Ovary (tissue), 3 donors: ENCODE data around the gene ETV4.

Experiments used
- EP300 ChIP-seq: sonication (generic); formaldehyde crosslinking; IDR thresholded peaks from one replicate; pipeline ENCODE4 v1.6.1; 2017; ENCODE audit warnings: antibody characterized with exemption
- POLR2A ChIP-seq: fragments of 450-650 bp; IDR thresholded peaks from one replicate; pipeline ENCODE4 v1.6.1; 2017; ENCODE audit warnings: antibody characterized with exemption, mild to moderate bottlenecking, moderate library complexity
- TF ChIP-seq, protein P1 (sequence below), 3 donors: fragments of 450-650 bp in 2 of 3; fragments of 200-600 bp in 1 of 3; IDR thresholded peaks; one replicate each; pipeline versions ENCODE4 v1.5.1 to v1.8.0; 2016 to 2022; ENCODE audit warnings: antibody characterized with exemption in 3 of 3, mild to moderate bottlenecking in 1 of 3
- donor health status: DM: no; HTN: no; CAD: no.

DNA sequence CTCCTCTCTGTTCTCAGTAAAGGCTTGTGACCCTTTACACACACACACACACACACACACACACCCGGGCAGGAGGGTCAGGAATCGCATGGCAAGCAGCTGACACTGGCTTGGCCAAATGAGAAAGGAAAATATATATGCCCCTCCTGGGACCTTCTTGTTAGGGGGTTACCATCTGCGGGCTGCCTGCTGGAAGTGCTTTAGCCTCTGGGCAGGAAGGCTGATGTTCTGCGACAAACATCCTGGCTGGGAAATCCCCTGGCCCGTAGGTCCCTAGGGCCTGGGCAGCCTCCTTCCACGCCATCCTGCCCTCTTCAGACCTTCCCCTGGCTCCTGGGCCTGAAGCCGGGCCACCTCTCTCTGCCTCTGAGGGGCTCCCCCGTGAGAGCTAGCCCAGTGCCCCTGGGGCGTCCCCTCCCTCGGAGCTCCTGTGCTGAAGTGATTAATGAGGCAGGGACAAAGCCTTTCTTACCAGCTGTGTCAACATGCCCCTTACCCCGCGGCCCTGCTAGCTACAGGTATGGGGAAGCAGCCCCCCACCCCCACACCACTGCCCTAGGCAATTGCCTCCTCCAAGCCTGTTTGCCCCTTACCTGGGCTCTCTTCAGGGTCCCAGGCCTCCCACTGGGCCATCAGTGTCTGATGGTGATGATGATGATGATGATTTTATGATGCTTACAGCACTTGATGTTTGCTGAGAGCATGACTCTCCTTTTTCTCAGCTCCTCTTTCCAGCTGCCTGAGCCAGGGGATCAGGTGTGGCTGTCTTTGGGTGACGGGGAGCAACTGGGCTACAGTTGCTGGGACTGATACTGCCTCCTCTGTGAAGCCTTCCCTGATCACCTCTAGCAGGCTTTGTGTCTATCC is 32.8 kb upstream of the ETV4 start:
- TF ChIP-seq, protein P1, sequence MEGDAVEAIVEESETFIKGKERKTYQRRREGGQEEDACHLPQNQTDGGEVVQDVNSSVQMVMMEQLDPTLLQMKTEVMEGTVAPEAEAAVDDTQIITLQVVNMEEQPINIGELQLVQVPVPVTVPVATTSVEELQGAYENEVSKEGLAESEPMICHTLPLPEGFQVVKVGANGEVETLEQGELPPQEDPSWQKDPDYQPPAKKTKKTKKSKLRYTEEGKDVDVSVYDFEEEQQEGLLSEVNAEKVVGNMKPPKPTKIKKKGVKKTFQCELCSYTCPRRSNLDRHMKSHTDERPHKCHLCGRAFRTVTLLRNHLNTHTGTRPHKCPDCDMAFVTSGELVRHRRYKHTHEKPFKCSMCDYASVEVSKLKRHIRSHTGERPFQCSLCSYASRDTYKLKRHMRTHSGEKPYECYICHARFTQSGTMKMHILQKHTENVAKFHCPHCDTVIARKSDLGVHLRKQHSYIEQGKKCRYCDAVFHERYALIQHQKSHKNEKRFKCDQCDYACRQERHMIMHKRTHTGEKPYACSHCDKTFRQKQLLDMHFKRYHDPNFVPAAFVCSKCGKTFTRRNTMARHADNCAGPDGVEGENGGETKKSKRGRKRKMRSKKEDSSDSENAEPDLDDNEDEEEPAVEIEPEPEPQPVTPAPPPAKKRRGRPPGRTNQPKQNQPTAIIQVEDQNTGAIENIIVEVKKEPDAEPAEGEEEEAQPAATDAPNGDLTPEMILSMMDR (IDR thresholded peaks at IDR 0.05) = no peak
- TF ChIP-seq POLR2A (no peak), EP300 (no peak)
